Measurements from ENCODE around the gene MYO1G.
A peak's percentile ranks its signal among the peaks of the same experiment; 100 is the strongest.

Gene MYO1G

GRCh38 chr7:44930921-44931320 is 47.9 kb downstream of the MYO1G start:
- DNase-seq, result no peak

- no peak for DNase-seq
Measured at GRCh38 chr7:44922351-44922694, 56.5 kb downstream of the MYO1G start.

- peak; percentile 63 for DNase-seq
Measured at GRCh38 chr7:44921607-44922350, 57.0 kb downstream of the MYO1G start.

- DNase-seq, result no peak
Measured at GRCh38 chr7:44920119-44920518, 58.7 kb downstream of the MYO1G start.

- DNase-seq, result no peak
Measured at GRCh38 chr7:44918029-44918428, 60.8 kb downstream of the MYO1G start.

GRCh38 chr7:44917465-44917864 is 61.4 kb downstream of the MYO1G start:
- no peak for DNase-seq

- no peak for DNase-seq
Measured at GRCh38 chr7:44914992-44915607, 63.7 kb downstream of the MYO1G start.

GRCh38 chr7:44912775-44913347 is 66.0 kb downstream of the MYO1G start:
- no peak for DNase-seq

Measured in NCI-H1105 treated with DMSO at 0.1 percent for 48 hours (cell line).